Calu3 (cell line): Measurements from ENCODE around the gene MYADM. TPM values are rescaled to one million over a fixed set of nuclear protein-coding genes. Genes with fewer than 3 reads are reported as not detected.

Experiments
- BruUV-seq: library from RNA; stranded (reverse); fragments of 400-500 nt; replicated peaks from 2 replicates; lab custom pipeline; 2021; lab: Mats Ljungman, UMichigan
- CTCF ChIA-PET: fragments of 300-600 bp; sonication (Branson Sonifier 250); formaldehyde crosslinking; loops from one replicate; lab custom pipeline; 2022; ENCODE audit warnings: antibody characterized with exemption; lab: Charles Lee
- DNase-seq: peaks from one replicate; pipeline ENCODE4 v3.0.0; 2022
- H3K27ac Mint-ChIP-seq: one replicate; pipeline ENCODE4 v1.8.0; 2022; ENCODE audit warnings: mixed read lengths; ENCODE audit not compliant: unreplicated experiment
- H3K27me3 Mint-ChIP-seq: one replicate; pipeline ENCODE4 v1.8.0; 2022; ENCODE audit warnings: mixed read lengths; ENCODE audit not compliant: unreplicated experiment
- H3K36me3 Mint-ChIP-seq: one replicate; pipeline ENCODE4 v1.8.0; 2022; ENCODE audit warnings: mild to moderate bottlenecking, moderate library complexity, mixed read lengths; ENCODE audit not compliant: insufficient read depth, unreplicated experiment
- H3K4me1 Mint-ChIP-seq: one replicate; pipeline ENCODE4 v1.8.0; 2022; ENCODE audit warnings: mild to moderate bottlenecking, low read depth, mixed read lengths; ENCODE audit not compliant: unreplicated experiment
- H3K4me3 Mint-ChIP-seq: one replicate; pipeline ENCODE4 v1.8.0; 2022; ENCODE audit warnings: mild to moderate bottlenecking, low read depth, moderate library complexity, mixed read lengths; ENCODE audit not compliant: unreplicated experiment
- H3K9me3 Mint-ChIP-seq: one replicate; pipeline ENCODE4 v1.8.0; 2022; ENCODE audit warnings: low read depth, mixed read lengths; ENCODE audit not compliant: unreplicated experiment
- CTCF ChIP-seq: fragments of 200-600 bp; IDR thresholded peaks from one replicate; pipeline ENCODE4 v1.8.0; 2022; ENCODE audit warnings: antibody characterized with exemption; ENCODE audit not compliant: unreplicated experiment
- intact Hi-C: fragments of 100-400 bp; cut with micrococcal nuclease; formaldehyde crosslinking; loops from one replicate; pipeline ENCODE4 v1.10.0; 2022; ENCODE audit not compliant: unreplicated experiment
- total RNA-seq: library from RNA; stranded (reverse); gene quantifications from 2 replicates; pipeline ENCODE4 v1.2.3, GENCODE V29; 2022

MYADM gene
- total RNA-seq, 1 experiment from 2014 or later, result 464 TPM

GRCh38 chr19:53875602-53876325 lies 8.1 kb downstream of the MYADM start:
- no peak for DNase-seq
- peaks cover 71% of the 10 kb centered on the region for H3K36me3 Mint-ChIP-seq
- intact Hi-C loops, result no loop called here
- H3K27me3 Mint-ChIP-seq, result no peaks in the 10 kb centered on the region
- CTCF ChIA-PET, result no interaction called here
- no peak overlapping the region for H3K4me3 Mint-ChIP-seq
- no peak for TF ChIP-seq CTCF
- BruUV-seq, result TSS peak; percentile 36
- H3K4me1 Mint-ChIP-seq, result peaks cover 51% of the 10 kb centered on the region
- H3K9me3 Mint-ChIP-seq, result no peaks in the 10 kb centered on the region
- H3K27ac Mint-ChIP-seq, result peak overlapping the region; percentile 89

DNA sequence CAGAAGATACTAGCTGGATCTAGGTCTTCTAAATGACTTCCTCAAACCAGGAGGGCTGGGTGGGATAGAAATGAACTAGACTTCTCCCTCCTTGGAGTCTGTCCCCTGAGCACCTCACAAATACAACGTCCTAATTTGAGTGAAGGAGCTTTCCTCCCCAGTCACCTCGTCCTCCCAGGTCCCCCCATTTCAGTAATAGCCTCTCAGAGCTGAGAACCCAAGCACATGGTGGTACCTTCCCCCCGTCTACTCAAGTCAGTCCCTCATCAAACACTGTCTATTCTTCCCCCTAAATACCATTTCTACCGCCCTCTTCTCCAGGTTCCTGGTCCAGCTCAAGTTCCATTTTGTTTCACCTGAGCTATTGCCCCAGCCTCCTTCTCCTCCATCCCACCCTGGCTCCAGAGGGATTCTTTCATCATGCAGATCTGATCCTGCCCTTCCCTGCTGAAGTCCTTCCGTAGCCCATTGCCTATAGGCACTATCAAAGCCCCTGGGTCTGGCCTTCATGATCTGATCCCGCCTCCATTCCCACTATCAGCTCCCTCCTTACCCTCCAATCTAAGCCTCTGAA lies 9.1 kb downstream of the MYADM start:
- peak overlapping the region; percentile 89 for H3K27ac Mint-ChIP-seq
- no TSS peak for BruUV-seq
- H3K9me3 Mint-ChIP-seq, result no peaks in the 10 kb centered on the region
- H3K27me3 Mint-ChIP-seq, result no peaks in the 10 kb centered on the region
- H3K4me3 Mint-ChIP-seq, result peak overlapping the region; percentile 6
- no peak for DNase-seq
- CTCF ChIA-PET, result interaction anchor here (1.6 kb wide), 1 partner anchor 9 kb away, joined by 6 read pairs; the partner anchor contains the start of gene MYADM
- no peak for TF ChIP-seq CTCF
- peaks cover 61% of the 10 kb centered on the region for H3K36me3 Mint-ChIP-seq
- peaks cover 41% of the 10 kb centered on the region for H3K4me1 Mint-ChIP-seq
- intact Hi-C loops, result no loop called here

DNA sequence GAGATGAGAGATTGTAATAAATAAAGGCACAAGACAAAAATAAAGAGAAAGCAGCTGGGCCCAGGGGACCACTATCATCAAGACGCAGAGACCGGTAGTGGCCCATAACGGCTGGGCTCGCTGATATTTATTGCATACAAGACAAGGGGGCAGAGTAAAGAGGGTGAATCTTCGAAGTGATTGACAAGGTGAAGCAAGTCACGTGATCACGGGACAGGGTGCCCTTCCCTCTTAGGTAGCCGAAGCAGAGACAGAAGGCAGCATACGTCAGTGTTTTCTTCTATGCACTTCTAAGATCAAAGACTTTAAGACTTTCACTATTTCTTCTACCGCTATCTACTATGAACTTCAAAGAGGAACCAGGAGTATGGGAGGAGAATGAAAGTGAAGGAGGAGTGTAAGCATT lies 9.7 kb downstream of the MYADM start:
- no peak for TF ChIP-seq CTCF
- BruUV-seq, result no TSS peak
- DNase-seq, result no peak
- intact Hi-C loops, result no loop called here
- Mint-ChIP-seq H3K9me3 (no peaks in the 10 kb centered on the region), H3K4me3 (peak overlapping the region; percentile 6), H3K27ac (peak overlapping the region; percentile 89), H3K36me3 (peaks cover 55% of the 10 kb centered on the region), H3K4me1 (peaks cover 38% of the 10 kb centered on the region), H3K27me3 (no peaks in the 10 kb centered on the region)
- CTCF ChIA-PET, result interaction anchor here (1.6 kb wide), 1 partner anchor 9 kb away, joined by 6 read pairs; the partner anchor contains the start of gene MYADM

- peaks cover 44% of the 10 kb centered on the region for H3K36me3 Mint-ChIP-seq
- no peak for TF ChIP-seq CTCF
- BruUV-seq, result no TSS peak
- peaks cover 31% of the 10 kb centered on the region for H3K4me1 Mint-ChIP-seq
- no peak overlapping the region for H3K27ac Mint-ChIP-seq
- DNase-seq, result no peak
- intact Hi-C loops, result loop anchor here (1.0 kb wide), 1 partner anchor 36 kb away; no protein-coding TSS in a partner anchor
- CTCF ChIA-PET, result interaction anchor here (0.6 to 1.2 kb wide), 3 partner anchors 102 to 298 kb away, joined by 3 to 5 read pairs (median 4); no protein-coding TSS in a partner anchor
- no peaks in the 10 kb centered on the region for H3K27me3 Mint-ChIP-seq
- no peak overlapping the region for H3K4me3 Mint-ChIP-seq
- H3K9me3 Mint-ChIP-seq, result no peaks in the 10 kb centered on the region
These were observed 11.1 kb downstream of the MYADM start for GRCh38 chr19:53878776-53879139.
